Parathyroid adenoma (tissue), 2 donors: ENCODE data around the gene KDM4B.

ENCODE experiments used
- H2AFZ ChIP-seq: fragments of 300-600 bp; sonication (generic); one replicate; pipeline ENCODE4 v1.7.0; 2017; ENCODE audit warnings: antibody characterized with exemption, mild to moderate bottlenecking
- H3K27ac ChIP-seq: fragments of 300-600 bp; sonication (generic); one replicate; pipeline ENCODE4 v1.7.0; 2017
- H3K27me3 ChIP-seq: fragments of 300-600 bp; sonication (generic); one replicate; pipeline ENCODE4 v1.7.0; 2017; ENCODE audit warnings: low read length; ENCODE audit not compliant: control insufficient read depth, insufficient read depth
- H3K36me3 ChIP-seq: fragments of 300-600 bp; sonication (generic); one replicate; pipeline ENCODE4 v1.7.0; 2017; ENCODE audit warnings: low read length; ENCODE audit not compliant: control insufficient read depth, insufficient read depth
- H3K4me1 ChIP-seq: fragments of 300-600 bp; sonication (generic); one replicate; pipeline ENCODE4 v1.7.0; 2017; ENCODE audit warnings: control low read depth
- H3K4me2 ChIP-seq: fragments of 300-600 bp; sonication (generic); one replicate; pipeline ENCODE4 v1.7.0; 2017; ENCODE audit warnings: low read length
- H3K4me3 ChIP-seq: fragments of 300-600 bp; sonication (generic); one replicate; pipeline ENCODE4 v1.7.0; 2017; ENCODE audit warnings: low read depth, low read length
- H3K79me2 ChIP-seq: fragments of 300-600 bp; sonication (generic); one replicate; pipeline ENCODE4 v1.7.0; 2017; ENCODE audit warnings: control low read depth
- H3K9ac ChIP-seq: fragments of 300-600 bp; sonication (generic); one replicate; pipeline ENCODE4 v1.7.0; 2017; ENCODE audit warnings: mild to moderate bottlenecking
- H3K9me3 ChIP-seq: fragments of 300-600 bp; sonication (generic); one replicate; pipeline ENCODE4 v1.7.0; 2017; ENCODE audit warnings: low read length; ENCODE audit not compliant: control insufficient read depth
- CTCF ChIP-seq: fragments of 300-600 bp; sonication (generic); IDR thresholded peaks from one replicate; pipeline ENCODE4 v1.7.0; 2017; ENCODE audit warnings: antibody characterized with exemption, mild to moderate bottlenecking
- donor health status: primary hyperparathyroidism.

KDM4B gene

GRCh38 chr19:5093297-5093928, 124.5 kb downstream of the KDM4B start:
- Histone ChIP-seq H3K9ac (no peak overlapping the region), H3K27me3 (no peaks in the 10 kb centered on the region), H3K79me2 (peaks cover 16% of the 10 kb centered on the region), H2AFZ (no peak overlapping the region), H3K36me3 (no peaks in the 10 kb centered on the region), H3K4me1 (peaks cover 6% of the 10 kb centered on the region), H3K4me3 (no peak overlapping the region), H3K4me2 (no peak overlapping the region), H3K27ac (no peak overlapping the region), H3K9me3 (no peaks in the 10 kb centered on the region)
- no peak for TF ChIP-seq CTCF

- Histone ChIP-seq H3K27ac (no peak overlapping the region), H3K4me1 (peaks cover 6% of the 10 kb centered on the region), H3K9me3 (no peaks in the 10 kb centered on the region), H3K4me2 (no peak overlapping the region), H2AFZ (no peak overlapping the region), H3K79me2 (peaks cover 18% of the 10 kb centered on the region), H3K9ac (no peak overlapping the region), H3K36me3 (no peaks in the 10 kb centered on the region), H3K4me3 (no peak overlapping the region), H3K27me3 (no peaks in the 10 kb centered on the region)
- TF ChIP-seq CTCF = no peak
These were observed 125.2 kb downstream of the KDM4B start for GRCh38 chr19:5093948-5094718.

GRCh38 chr19:5094768-5095567, 126.1 kb downstream of the KDM4B start:
- H3K4me3 ChIP-seq = no peak overlapping the region
- peaks cover 18% of the 10 kb centered on the region for H3K79me2 ChIP-seq
- H3K9me3 ChIP-seq = no peaks in the 10 kb centered on the region
- no peak overlapping the region for H2AFZ ChIP-seq
- H3K27ac ChIP-seq = no peak overlapping the region
- no peak overlapping the region for H3K4me2 ChIP-seq
- no peak overlapping the region for H3K9ac ChIP-seq
- no peaks in the 10 kb centered on the region for H3K36me3 ChIP-seq
- peaks cover 6% of the 10 kb centered on the region for H3K4me1 ChIP-seq
- no peaks in the 10 kb centered on the region for H3K27me3 ChIP-seq
- no peak for TF ChIP-seq CTCF

- peaks cover 18% of the 10 kb centered on the region for H3K79me2 ChIP-seq
- H3K4me3 ChIP-seq = no peak overlapping the region
- TF ChIP-seq CTCF = no peak
- no peak overlapping the region for H3K4me2 ChIP-seq
- H3K36me3 ChIP-seq = no peaks in the 10 kb centered on the region
- H2AFZ ChIP-seq = no peak overlapping the region
- H3K9me3 ChIP-seq = no peaks in the 10 kb centered on the region
- no peak overlapping the region for H3K27ac ChIP-seq
- H3K9ac ChIP-seq = no peak overlapping the region
- no peaks in the 10 kb centered on the region for H3K27me3 ChIP-seq
- H3K4me1 ChIP-seq = peaks cover 6% of the 10 kb centered on the region
These were observed 126.6 kb downstream of the KDM4B start for GRCh38 chr19:5095568-5095850.
